ENCODE results near the gene HMGA1. TPM values are rescaled to one million over a fixed set of nuclear protein-coding genes. Genes with fewer than 3 reads are reported as not detected.
A peak's percentile ranks its signal among the peaks of the same experiment; 100 is the strongest.

HMGA1 gene
- total and polyA plus RNA-seq, 10 of the 15 experiments (the other 5 are each of a cell fraction or from before 2014, with no cell fraction given) = 13.4 to 885 (median 508) TPM

- Histone ChIP-seq H3K79me2 (ENCODE audit: control insufficient read depth, insufficient read depth, low read length) (no peaks in the 10 kb centered on the region), H3K36me3 (ENCODE audit: control insufficient read depth in 2 of 2, insufficient read depth in 2 of 2, low read length in 1 of 2) (peaks cover 3 to 14% of the 10 kb centered on the region in 2 experiments), H3K4me3 (peak overlapping the region; percentile 12; the same call in 1 of the 2 replicates), H3K9ac (ENCODE audit: control insufficient read depth, insufficient read depth, low read length) (peak overlapping the region; percentile 1; the same call in 1 of the 2 replicates), H2AFZ (ENCODE audit: control insufficient read depth, low read depth, low read length) (peak overlapping the region; percentile 49), H3K4me2 (ENCODE audit: control insufficient read depth, insufficient read depth) (peak overlapping the region; percentile 58), H4K20me1 (ENCODE audit: control insufficient read depth, insufficient read depth) (no peaks in the 10 kb centered on the region), H3K4me1 (ENCODE audit: control insufficient read depth, insufficient read depth, low read length) (peaks cover 27% of the 10 kb centered on the region), H3K9me3 (replicated peaks; ENCODE audit: control insufficient read depth, insufficient read depth, low read length) (no peaks in the 10 kb centered on the region), H3K27ac (ENCODE audit: control insufficient read depth, insufficient read depth) (peak overlapping the region; percentile 77), H3K27me3 (replicated peaks in 1 of 2; ENCODE audit: control insufficient read depth in 2 of 2, insufficient read depth in 2 of 2, low read length in 1 of 2) (no peaks in the 10 kb centered on the region)
- TF ChIP-seq RUNX3 (IDR thresholded peaks at IDR 0.05; ENCODE audit: low read length) (peak; percentile 39; the same call in 1 of the 2 replicates), YY1 (IDR thresholded peaks at IDR 0.05; ENCODE audit: low read depth, low read length) (peak; percentile 66; the same call in 1 of the 2 replicates), NFYB (IDR thresholded peaks at IDR 0.05; ENCODE audit: insufficient read depth, low read depth, low read length) (no peak), CREM (IDR thresholded peaks at IDR 0.05; ENCODE audit: low read depth) (0 out of 2 replicates have a peak, but pooled peaks have one; percentile 5), GABPA (IDR thresholded peaks at IDR 0.05; ENCODE audit: low read depth) (0 out of 2 replicates have a peak, but pooled peaks have one; percentile 13), PAX5 (IDR thresholded peaks at IDR 0.05; ENCODE audit: borderline replicate concordance, low read depth, low read length) (no peak), ETV6 (conservative IDR thresholded peaks at IDR 0.05 in 1 of 2, IDR thresholded peaks at IDR 0.05 in 1 of 2; ENCODE audit: borderline replicate concordance in 1 of 2, low read depth in 1 of 2) (peak in 1 of 2 experiments; percentile 32; a peak in 1 of 4 replicates)
- ChIA-PET RAD21 (ENCODE audit: unreplicated experiment) (no interaction called here), CTCF (interaction anchor here (0.6 to 1.3 kb wide), 3 partner anchors 12 to 321 kb away, joined by 3 read pairs; no protein-coding TSS in a partner anchor), SMC1A (ENCODE audit: uncharacterized antibody, unreplicated experiment) (interaction anchor here (0.6 to 1.2 kb wide), 3 partner anchors 27 to 99 kb away, joined by 3 read pairs; no protein-coding TSS in a partner anchor), POLR2A (no interaction called here)
- in situ Hi-C loops (cut with MboI) (no loop called here), intact Hi-C loops (cut with micrococcal nuclease; ENCODE audit: unreplicated experiment) (no loop called here)
- peak; percentile 44 for FAIRE-seq
- peak; percentile 80 for ATAC-seq
- DNase-seq (ENCODE audit: low read depth, low spot score) = peak; percentile 47
- WGBS (ENCODE audit: insufficient coverage, insufficient replicate concordance, low lambda C conversion rate, missing lambda C conversion rate) = 0% methylated on average over 5 of the region's 5 CpGs
- BruUV-seq (replicated peaks) = no TSS peak
Observed at GRCh38 chr6:34288581-34288980, 51.9 kb downstream of the HMGA1 start.

All from GM12878 (cell line).